Activated effector memory CD4-positive, alpha-beta T cell treated with Interleukin-2 at 50 U/mL for 16 hours (primary cell): Measurements from ENCODE around the gene EXOC6B.

Experiments
- DNase-seq: peaks from one replicate; pipeline ENCODE4 v3.0.0-alpha.2; 2020

EXOC6B gene

GRCh38 chr2:72828840-72829507, 3.1 kb upstream of the EXOC6B start:
- DNase-seq, result no peak

GRCh38 chr2:72827966-72828646, 2.3 kb upstream of the EXOC6B start:
- no peak for DNase-seq

GRCh38 chr2:72827487-72827886, 1.7 kb upstream of the EXOC6B start:
- DNase-seq, result no peak

GRCh38 chr2:72826156-72826477, 284 bp upstream of the EXOC6B start:
- no peak for DNase-seq

- DNase-seq, result no peak
Observed at GRCh38 chr2:72824224-72824842, 1.5 kb downstream of the EXOC6B start.

- DNase-seq, result no peak
Observed at GRCh38 chr2:72822794-72823193, 3.0 kb downstream of the EXOC6B start.

- DNase-seq, result no peak
Observed at GRCh38 chr2:72821983-72822382, 3.9 kb downstream of the EXOC6B start.

GRCh38 chr2:72821118-72821517, 4.7 kb downstream of the EXOC6B start:
- DNase-seq, result no peak

GRCh38 chr2:72819501-72819900, 6.3 kb downstream of the EXOC6B start:
- DNase-seq, result no peak

- DNase-seq, result no peak
Observed at GRCh38 chr2:72815655-72816278, 10.1 kb downstream of the EXOC6B start.

GRCh38 chr2:72813841-72814240, 12.0 kb downstream of the EXOC6B start:
- no peak for DNase-seq

- no peak for DNase-seq
Observed at GRCh38 chr2:72810165-72810564, 15.7 kb downstream of the EXOC6B start.

GRCh38 chr2:72809095-72809494, 16.7 kb downstream of the EXOC6B start:
- no peak for DNase-seq

- DNase-seq, result no peak
Observed at GRCh38 chr2:72806280-72806945, 19.4 kb downstream of the EXOC6B start.

- DNase-seq, result no peak
Observed at GRCh38 chr2:72803626-72804320, 22.1 kb downstream of the EXOC6B start.

GRCh38 chr2:72803151-72803550, 22.7 kb downstream of the EXOC6B start:
- DNase-seq, result no peak

GRCh38 chr2:72800492-72800891, 25.3 kb downstream of the EXOC6B start:
- DNase-seq, result no peak

- no peak for DNase-seq
Observed at GRCh38 chr2:72797740-72798139, 28.1 kb downstream of the EXOC6B start.

- no peak for DNase-seq
Observed at GRCh38 chr2:72796766-72797165, 29.1 kb downstream of the EXOC6B start.

- no peak for DNase-seq
Observed at GRCh38 chr2:72794572-72794971, 31.3 kb downstream of the EXOC6B start.

GRCh38 chr2:72793798-72794440, 31.9 kb downstream of the EXOC6B start:
- DNase-seq, result no peak

- no peak for DNase-seq
Observed at GRCh38 chr2:72789241-72789640, 36.6 kb downstream of the EXOC6B start.
